ENCODE results near the gene NMRK1. TPM values are rescaled to one million over a fixed set of nuclear protein-coding genes. Genes with fewer than 3 reads are reported as not detected.

Gene NMRK1
- total RNA-seq, 1 experiment from 2014 or later: 24.6 TPM

DNA sequence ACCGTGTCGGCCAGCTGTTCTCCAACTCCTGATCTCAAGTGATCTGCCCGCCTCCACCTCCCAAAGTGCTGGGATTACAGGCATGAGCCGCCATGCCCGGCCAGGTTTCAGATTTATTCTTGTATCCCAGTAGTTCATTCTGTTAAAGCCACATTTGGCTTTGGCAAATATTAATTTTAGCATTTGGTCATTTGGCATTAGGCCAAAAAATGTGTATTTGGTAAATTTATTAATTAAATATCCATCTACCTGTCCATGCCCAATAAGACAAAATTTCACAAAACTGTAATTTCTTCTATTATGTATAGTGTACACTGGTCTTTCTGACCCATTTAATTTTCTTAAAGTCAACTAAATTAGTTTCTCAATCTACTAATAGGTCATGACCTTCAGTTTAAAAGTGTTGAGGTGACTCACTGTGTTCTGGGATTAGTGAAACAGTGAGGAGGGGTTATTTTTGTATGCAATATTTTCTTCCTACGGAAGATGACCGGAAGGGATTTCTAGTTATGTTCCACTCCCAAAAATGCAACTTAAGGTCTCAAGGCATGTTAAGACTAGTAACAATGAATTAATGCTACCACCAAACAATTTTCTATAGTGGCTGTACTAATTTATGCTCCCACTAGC lies 21.4 kb upstream of the NMRK1 start:
- ChIA-PET POLR2A (interaction anchor here (7.0 kb wide), 1 partner anchor 21 kb away, joined by 48 read pairs; the partner anchor contains the start of genes NMRK1 and OSTF1), CTCF (no interaction called here)
- Mint-ChIP-seq H3K4me3 (ENCODE audit: unreplicated experiment) (no peak overlapping the region), H3K27me3 (ENCODE audit: insufficient read depth, unreplicated experiment) (no peaks in the 10 kb centered on the region), H3K27ac (ENCODE audit: low read depth, unreplicated experiment) (peak overlapping the region; percentile 16), H3K9me3 (ENCODE audit: unreplicated experiment) (no peaks in the 10 kb centered on the region), H3K36me3 (ENCODE audit: insufficient read depth, unreplicated experiment) (peaks cover 12% of the 10 kb centered on the region), H3K4me1 (ENCODE audit: insufficient read depth, unreplicated experiment) (peaks cover 16% of the 10 kb centered on the region)
- TF ChIP-seq CTCF (IDR thresholded peaks at IDR 0.05; ENCODE audit: unreplicated experiment): no peak
- no TSS peak for BruUV-seq (replicated peaks)
- DNase-seq (ENCODE audit: unreplicated experiment): peak; percentile 51
- intact Hi-C loops (cut with micrococcal nuclease): no loop called here

- ChIA-PET CTCF (no interaction called here), POLR2A (interaction anchor here (7.0 kb wide), 1 partner anchor 20 kb away, joined by 48 read pairs; the partner anchor contains the start of genes NMRK1 and OSTF1)
- DNase-seq (ENCODE audit: unreplicated experiment): no peak
- H3K9me3 Mint-ChIP-seq (ENCODE audit: unreplicated experiment): no peaks in the 10 kb centered on the region
- peaks cover 16% of the 10 kb centered on the region for H3K4me1 Mint-ChIP-seq (ENCODE audit: insufficient read depth, unreplicated experiment)
- H3K36me3 Mint-ChIP-seq (ENCODE audit: insufficient read depth, unreplicated experiment): peaks cover 6% of the 10 kb centered on the region
- BruUV-seq (replicated peaks): no TSS peak
- intact Hi-C loops (cut with micrococcal nuclease): no loop called here
- H3K27ac Mint-ChIP-seq (ENCODE audit: low read depth, unreplicated experiment): peak overlapping the region; percentile 35
- TF ChIP-seq CTCF (IDR thresholded peaks at IDR 0.05; ENCODE audit: unreplicated experiment): no peak
- H3K27me3 Mint-ChIP-seq (ENCODE audit: insufficient read depth, unreplicated experiment): no peaks in the 10 kb centered on the region
- no peak overlapping the region for H3K4me3 Mint-ChIP-seq (ENCODE audit: unreplicated experiment)
Observed at GRCh38 chr9:75108571-75108970, 20.6 kb upstream of the NMRK1 start.

DNA sequence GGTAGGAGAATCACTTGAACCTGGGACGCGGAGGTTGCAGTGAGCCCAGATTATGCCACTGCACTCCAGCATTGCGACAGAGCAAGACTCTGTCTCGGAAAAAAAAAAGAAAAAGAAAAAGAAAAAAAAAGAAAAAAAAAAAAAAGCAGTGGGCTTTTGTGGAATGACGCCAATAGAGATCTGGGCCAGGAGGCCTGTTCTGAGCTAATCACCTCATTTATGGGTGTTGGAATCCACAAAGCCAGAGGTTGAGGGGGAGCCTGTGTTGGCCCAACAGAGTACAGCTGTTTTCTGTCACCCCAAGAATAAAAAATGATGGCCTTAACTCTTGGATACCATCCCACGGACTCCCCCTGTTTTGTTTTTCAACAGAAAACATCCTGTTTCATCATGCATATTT lies 18.9 kb upstream of the NMRK1 start:
- H3K4me1 Mint-ChIP-seq (ENCODE audit: insufficient read depth, unreplicated experiment): peaks cover 16% of the 10 kb centered on the region
- BruUV-seq (replicated peaks): no TSS peak
- intact Hi-C loops (cut with micrococcal nuclease): no loop called here
- TF ChIP-seq CTCF (IDR thresholded peaks at IDR 0.05; ENCODE audit: unreplicated experiment): no peak
- ChIA-PET CTCF (interaction anchor here (0.6 to 1.0 kb wide), 3 partner anchors 8 to 1215 kb away, joined by 3 to 4 read pairs (median 3); no protein-coding TSS in a partner anchor), POLR2A (interaction anchor here (7.0 kb wide), 1 partner anchor 19 kb away, joined by 48 read pairs; the partner anchor contains the start of genes NMRK1 and OSTF1)
- H3K36me3 Mint-ChIP-seq (ENCODE audit: insufficient read depth, unreplicated experiment): peaks cover 11% of the 10 kb centered on the region
- DNase-seq (ENCODE audit: unreplicated experiment): no peak
- no peak overlapping the region for H3K4me3 Mint-ChIP-seq (ENCODE audit: unreplicated experiment)
- H3K27ac Mint-ChIP-seq (ENCODE audit: low read depth, unreplicated experiment): no peak overlapping the region
- no peaks in the 10 kb centered on the region for H3K9me3 Mint-ChIP-seq (ENCODE audit: unreplicated experiment)
- H3K27me3 Mint-ChIP-seq (ENCODE audit: insufficient read depth, unreplicated experiment): no peaks in the 10 kb centered on the region

DNA sequence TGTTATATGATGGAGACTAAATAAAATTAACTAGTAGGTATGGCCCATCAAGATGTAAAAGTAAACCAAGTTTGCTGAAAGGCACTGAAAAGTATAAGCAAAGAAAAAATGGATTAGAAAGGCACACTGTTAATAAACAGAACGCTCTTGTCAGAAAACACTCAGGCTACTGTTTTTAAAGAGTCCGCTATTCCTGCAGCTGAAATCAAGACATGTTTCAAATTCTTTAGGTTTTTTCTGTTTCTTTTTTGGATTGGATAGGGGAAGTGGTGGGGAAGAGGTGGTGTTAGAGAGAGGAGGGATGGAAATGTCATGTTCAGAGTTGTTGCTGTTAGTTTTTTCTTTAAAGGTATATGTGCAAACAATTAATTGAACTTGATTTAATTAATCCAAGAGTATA lies 17.9 kb upstream of the NMRK1 start:
- Mint-ChIP-seq H3K36me3 (ENCODE audit: insufficient read depth, unreplicated experiment) (peaks cover 11% of the 10 kb centered on the region), H3K27me3 (ENCODE audit: insufficient read depth, unreplicated experiment) (no peaks in the 10 kb centered on the region), H3K4me1 (ENCODE audit: insufficient read depth, unreplicated experiment) (peaks cover 10% of the 10 kb centered on the region), H3K27ac (ENCODE audit: low read depth, unreplicated experiment) (no peak overlapping the region), H3K9me3 (ENCODE audit: unreplicated experiment) (no peaks in the 10 kb centered on the region), H3K4me3 (ENCODE audit: unreplicated experiment) (no peak overlapping the region)
- CTCF ChIA-PET: interaction anchor here (0.6 to 0.7 kb wide), 3 partner anchors 29 to 1794 kb away, joined by 3 to 6 read pairs (median 4); no protein-coding TSS in a partner anchor
- intact Hi-C loops (cut with micrococcal nuclease): no loop called here
- TF ChIP-seq CTCF (IDR thresholded peaks at IDR 0.05; ENCODE audit: unreplicated experiment): no peak
- no TSS peak for BruUV-seq (replicated peaks)
- DNase-seq (ENCODE audit: unreplicated experiment): no peak
- POLR2A ChIA-PET: interaction anchor here (0.7 to 7.0 kb wide), 2 partner anchors 18 to 1340 kb away, joined by 3 to 48 read pairs; partner anchors contain the start of genes NMRK1 and OSTF1

Measured in MCF 10A (cell line).